ENCODE measurements around the gene HDAC9.

Gene HDAC9

GRCh38 chr7:18494821-18495408, 634 bp upstream of the HDAC9 start:
- no peak for DNase-seq (ENCODE audit: low read depth in 2 of 2)

- no peak for DNase-seq (ENCODE audit: low read depth in 2 of 2)
Measured at GRCh38 chr7:18496341-18496700, 772 bp downstream of the HDAC9 start.

- DNase-seq (ENCODE audit: low read depth in 2 of 2): no peak
Measured at GRCh38 chr7:18497082-18497481, 1.5 kb downstream of the HDAC9 start.

- DNase-seq (ENCODE audit: low read depth in 2 of 2): no peak
Measured at GRCh38 chr7:18497800-18498199, 2.3 kb downstream of the HDAC9 start.

GRCh38 chr7:18498341-18498740, 2.8 kb downstream of the HDAC9 start:
- DNase-seq (ENCODE audit: low read depth in 2 of 2): no peak

- no peak for DNase-seq (ENCODE audit: low read depth in 2 of 2)
Measured at GRCh38 chr7:18499407-18500177, 4.0 kb downstream of the HDAC9 start.

- DNase-seq (ENCODE audit: low read depth in 2 of 2): no peak
Measured at GRCh38 chr7:18503126-18503866, 7.7 kb downstream of the HDAC9 start.

GRCh38 chr7:18504965-18505364, 9.4 kb downstream of the HDAC9 start:
- no peak for DNase-seq (ENCODE audit: low read depth in 2 of 2)

GRCh38 chr7:18505870-18506460, 10.4 kb downstream of the HDAC9 start:
- DNase-seq (ENCODE audit: low read depth in 2 of 2): no peak

- no peak for DNase-seq (ENCODE audit: low read depth in 2 of 2)
Measured at GRCh38 chr7:18508443-18509427, 13.2 kb downstream of the HDAC9 start.

GRCh38 chr7:18509481-18509880, 13.9 kb downstream of the HDAC9 start:
- DNase-seq (ENCODE audit: low read depth in 2 of 2): no peak

- DNase-seq (ENCODE audit: low read depth in 2 of 2): no peak
Measured at GRCh38 chr7:18511351-18512140, 16.0 kb downstream of the HDAC9 start.

GRCh38 chr7:18513343-18513742, 17.8 kb downstream of the HDAC9 start:
- DNase-seq (ENCODE audit: low read depth in 2 of 2): no peak

- DNase-seq (ENCODE audit: low read depth in 2 of 2): no peak
Measured at GRCh38 chr7:18515067-18515466, 19.5 kb downstream of the HDAC9 start.

GRCh38 chr7:18517646-18518045, 22.1 kb downstream of the HDAC9 start:
- no peak for DNase-seq (ENCODE audit: low read depth in 2 of 2)

- no peak for DNase-seq (ENCODE audit: low read depth in 2 of 2)
Measured at GRCh38 chr7:18518555-18518954, 23.0 kb downstream of the HDAC9 start.

GRCh38 chr7:18520450-18521235, 25.1 kb downstream of the HDAC9 start:
- no peak for DNase-seq (ENCODE audit: low read depth in 2 of 2)

GRCh38 chr7:18521236-18521589, 25.7 kb downstream of the HDAC9 start:
- no peak for DNase-seq (ENCODE audit: low read depth in 2 of 2)

GRCh38 chr7:18521945-18522566, 26.5 kb downstream of the HDAC9 start:
- no peak for DNase-seq (ENCODE audit: low read depth in 2 of 2)
